ENCODE data around the gene MYH10. TPM values are rescaled to one million over a fixed set of nuclear protein-coding genes. Genes with fewer than 3 reads are reported as not detected.

MYH10 gene
- total RNA-seq, 1 donor from 2014 or later, result 75.7 TPM

GRCh38 chr17:8611619-8612298, 18.8 kb downstream of the MYH10 start:
- ATAC-seq, result peak; percentile 49
- no peak for DNase-seq (ENCODE audit: low spot score)
- intact Hi-C loops (cut with DNase I), result no loop called here

DNA sequence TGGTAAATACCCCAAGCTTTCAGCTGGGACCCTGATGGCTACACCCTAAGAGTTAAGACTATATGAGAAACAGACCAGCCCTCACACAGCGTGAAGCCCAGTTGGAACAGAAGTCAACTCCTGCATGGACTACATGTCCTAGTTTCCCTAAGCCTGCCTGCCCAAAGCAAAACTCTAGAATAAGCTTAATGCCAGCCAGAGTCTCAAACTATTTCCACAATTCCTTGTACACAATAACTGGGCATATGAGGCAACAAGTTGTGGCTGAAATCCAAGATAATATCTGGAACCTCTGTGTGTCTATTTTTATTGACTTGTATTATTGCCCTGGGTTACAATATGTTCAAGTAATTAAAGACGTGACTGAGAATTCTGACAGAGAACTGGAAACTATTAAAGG, 19.4 kb downstream of the MYH10 start:
- intact Hi-C loops (cut with DNase I), result no loop called here
- DNase-seq (ENCODE audit: low spot score), result no peak
- ATAC-seq, result peak; percentile 45

DNA sequence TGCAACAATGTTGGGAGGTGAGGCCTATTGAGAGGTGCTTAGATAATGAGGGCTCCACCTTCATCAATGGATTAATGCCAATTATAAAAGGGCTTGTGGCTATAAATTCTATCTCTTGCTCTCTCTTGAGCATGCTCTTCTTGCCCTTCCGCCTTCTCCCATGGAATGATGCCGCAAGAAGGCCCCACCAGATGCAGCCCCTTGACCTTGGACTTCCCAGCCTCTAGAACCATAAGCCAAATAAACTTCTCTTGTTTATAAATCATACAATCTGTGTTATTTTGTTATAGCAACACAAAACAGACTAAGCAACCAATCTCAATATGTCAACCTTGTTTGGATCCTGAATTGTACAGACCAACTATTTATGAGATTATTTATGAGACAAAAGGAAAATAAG, 20.0 kb downstream of the MYH10 start:
- intact Hi-C loops (cut with DNase I), result no loop called here
- DNase-seq (ENCODE audit: low spot score) (no peak), ATAC-seq (no peak)

GRCh38 chr17:8609910-8610309, 20.6 kb downstream of the MYH10 start:
- intact Hi-C loops (cut with DNase I), result no loop called here
- DNase-seq (ENCODE audit: low spot score) (no peak), ATAC-seq (no peak)

- intact Hi-C loops (cut with DNase I), result no loop called here
- DNase-seq (ENCODE audit: low spot score) (no peak), ATAC-seq (no peak)
Observed at GRCh38 chr17:8608001-8608400, 22.5 kb downstream of the MYH10 start.

GRCh38 chr17:8606401-8606800, 24.1 kb downstream of the MYH10 start:
- intact Hi-C loops (cut with DNase I), result no loop called here
- DNase-seq (ENCODE audit: low spot score) (no peak), ATAC-seq (peak; percentile 39)

DNA sequence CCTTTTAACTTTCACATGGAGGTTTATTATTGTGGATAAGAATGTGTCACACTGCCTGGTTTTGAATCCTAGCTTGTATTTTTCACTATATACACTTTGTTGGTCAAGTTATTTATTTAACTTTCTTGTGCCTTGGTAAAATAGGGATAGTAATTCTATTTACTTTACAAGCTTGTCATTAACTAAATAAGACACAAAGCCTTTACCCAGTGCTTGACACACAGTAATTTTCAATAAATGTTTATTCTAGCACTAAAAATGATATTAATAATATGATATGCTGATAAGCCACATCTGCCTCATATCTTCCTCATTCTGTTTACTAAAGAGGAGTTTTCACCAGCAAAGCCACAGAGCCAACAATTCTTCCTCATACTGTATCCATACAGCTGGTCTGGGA, 27.8 kb downstream of the MYH10 start:
- no peak for ATAC-seq
- intact Hi-C loops (cut with DNase I), result no loop called here
- no peak for DNase-seq (ENCODE audit: low spot score)

DNA sequence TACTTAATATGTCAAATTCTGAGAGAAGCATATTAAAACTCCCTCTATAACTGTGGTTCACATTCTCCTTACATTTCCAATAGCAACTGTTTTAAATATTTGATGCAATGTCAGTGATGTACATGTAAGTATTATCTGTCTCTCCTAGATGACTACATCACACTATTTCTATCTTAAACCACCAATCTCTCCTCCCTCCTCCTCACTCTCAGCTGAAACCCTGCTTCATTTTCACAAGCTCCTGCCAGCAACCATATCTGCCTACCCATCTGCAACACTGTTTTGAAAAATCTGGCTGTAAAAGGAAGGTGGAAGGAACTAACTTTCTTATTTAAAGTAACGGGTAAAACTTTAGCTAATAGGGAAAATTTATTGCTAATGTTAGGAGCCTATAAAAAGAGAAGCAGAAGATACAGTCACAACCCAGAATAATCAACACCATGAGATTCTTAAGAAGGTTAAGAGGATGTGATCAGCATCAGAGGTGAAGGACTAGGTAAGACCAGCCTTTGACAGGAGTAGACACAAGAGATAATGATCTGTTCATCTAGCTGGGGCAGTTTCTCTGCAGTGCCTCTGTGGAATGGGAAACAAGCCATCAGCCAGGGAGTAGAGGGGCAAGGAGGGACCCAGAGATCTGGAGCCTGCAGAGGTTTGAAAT, 31.0 kb downstream of the MYH10 start:
- ATAC-seq (no peak), DNase-seq (ENCODE audit: low spot score) (no peak)
- intact Hi-C loops (cut with DNase I), result no loop called here

DNA sequence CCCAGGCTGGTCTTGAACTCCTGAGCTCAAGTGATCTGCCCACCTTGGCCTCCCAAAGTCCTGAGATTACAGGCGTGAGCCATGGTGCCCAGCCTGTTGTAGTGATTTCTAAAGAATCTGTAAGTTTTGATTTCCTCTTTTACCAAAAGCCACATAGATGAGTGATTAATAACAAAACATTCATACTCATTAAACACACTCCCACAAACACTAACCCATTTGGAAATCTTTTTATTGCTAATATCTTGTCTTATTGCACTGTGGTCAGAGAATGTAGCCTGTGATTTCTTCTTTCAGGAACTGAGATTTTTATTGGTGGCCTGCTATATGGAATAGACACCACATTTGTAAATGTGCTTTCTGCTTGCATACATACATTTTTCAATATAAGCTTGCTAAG, 31.6 kb downstream of the MYH10 start:
- ATAC-seq (no peak), DNase-seq (ENCODE audit: low spot score) (no peak)

DNA sequence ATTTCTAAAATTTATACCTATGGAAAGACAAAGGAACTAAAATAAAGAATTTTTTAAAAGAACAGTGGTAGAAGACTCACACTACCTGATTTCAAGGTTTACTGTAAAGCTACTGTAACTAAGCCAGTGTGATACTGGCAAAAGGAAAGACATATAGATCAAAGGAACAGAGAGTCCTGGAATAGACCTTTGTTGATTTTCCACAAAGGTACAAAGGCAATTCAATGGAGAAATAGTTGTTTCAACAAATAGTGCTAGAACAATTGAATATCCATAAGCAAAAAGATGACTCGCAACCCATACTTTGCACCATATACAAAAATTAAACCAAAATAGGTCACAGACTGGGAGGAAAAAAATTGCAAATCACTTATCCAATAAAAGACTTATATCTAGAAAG, 36.7 kb downstream of the MYH10 start:
- ATAC-seq (no peak), DNase-seq (ENCODE audit: low spot score) (no peak)
- intact Hi-C loops (cut with DNase I), result no loop called here

More for the DNA sequence above, 31.6 kb downstream of the MYH10 start:
- intact Hi-C loops (cut with DNase I), result no loop called here

DNA sequence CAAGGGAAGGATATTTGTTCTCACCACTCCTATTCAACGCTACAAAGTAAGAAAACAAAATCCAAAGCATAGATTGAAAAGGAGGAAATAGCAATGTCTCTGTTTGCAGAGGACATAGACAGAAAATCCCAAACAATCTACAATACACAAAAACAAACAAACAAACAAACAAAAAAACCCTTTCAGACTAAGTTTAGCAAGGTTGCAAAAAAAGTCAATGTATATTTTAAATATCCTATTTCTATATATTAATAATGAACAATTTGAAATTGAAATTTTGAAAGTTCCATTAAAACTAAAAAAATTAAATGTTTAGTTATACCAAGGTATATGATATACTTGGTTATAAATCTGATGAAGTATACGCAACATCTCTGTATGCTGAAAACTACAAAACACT, 37.2 kb downstream of the MYH10 start:
- ATAC-seq (no peak), DNase-seq (ENCODE audit: low spot score) (no peak)
- intact Hi-C loops (cut with DNase I), result no loop called here

DNA sequence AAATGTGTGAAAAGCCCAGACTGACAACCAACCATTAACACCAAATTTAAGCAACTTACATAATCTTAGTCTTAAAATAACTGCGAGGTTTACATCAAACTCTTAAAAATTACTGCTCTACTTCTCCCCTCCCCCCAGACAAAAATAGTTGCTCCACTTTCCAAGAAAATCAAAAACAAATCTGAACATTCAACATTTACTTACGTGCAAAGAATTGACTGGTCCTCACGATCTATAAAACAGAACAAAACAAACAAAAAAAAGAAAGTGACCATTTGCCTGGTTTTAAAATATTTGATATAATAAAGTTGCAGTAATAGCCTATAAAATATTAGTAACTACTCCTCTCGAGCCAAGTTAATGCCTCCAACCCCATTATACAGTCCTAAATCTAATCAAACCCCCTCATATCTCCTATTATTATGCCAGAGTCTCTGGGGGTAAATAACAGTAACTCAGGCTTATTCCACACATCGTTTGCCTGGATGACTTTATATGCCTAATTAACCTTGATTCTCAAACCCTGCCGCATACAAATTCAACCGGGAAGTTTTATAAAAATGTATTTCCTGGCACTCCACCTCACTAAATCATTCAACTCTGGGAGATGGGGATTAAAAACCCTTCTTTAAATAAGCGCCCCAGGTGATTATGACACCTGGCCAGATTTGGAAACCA, 41.5 kb downstream of the MYH10 start:
- ATAC-seq (no peak), DNase-seq (ENCODE audit: low spot score) (no peak)
- intact Hi-C loops (cut with DNase I), result no loop called here

GRCh38 chr17:8586766-8587165, 43.8 kb downstream of the MYH10 start:
- no peak for ATAC-seq
- intact Hi-C loops (cut with DNase I), result no loop called here
- no peak for DNase-seq (ENCODE audit: low spot score)

GRCh38 chr17:8585911-8586310, 44.6 kb downstream of the MYH10 start:
- ATAC-seq, result no peak
- intact Hi-C loops (cut with DNase I), result no loop called here
- DNase-seq (ENCODE audit: low spot score), result no peak

DNA sequence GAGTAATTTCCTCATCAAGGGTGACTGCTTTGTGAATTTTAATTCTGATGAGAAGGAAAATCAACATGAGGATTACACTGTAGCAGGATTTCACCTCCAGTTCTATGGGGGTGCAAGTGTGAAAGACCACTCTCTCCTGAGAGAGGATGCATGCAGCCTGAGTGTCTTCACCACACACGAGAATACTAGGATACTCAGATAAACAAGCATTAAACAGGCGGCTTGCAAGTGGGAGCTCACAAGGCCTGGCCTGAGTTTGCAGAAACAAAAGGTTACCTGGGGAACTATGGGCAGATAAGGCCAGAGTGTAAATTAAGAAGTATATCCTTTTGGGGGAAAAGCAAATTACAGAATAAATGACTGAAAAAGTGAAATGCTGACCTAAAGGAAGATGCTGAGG, 46.6 kb downstream of the MYH10 start:
- ATAC-seq (no peak), DNase-seq (ENCODE audit: low spot score) (no peak)
- intact Hi-C loops (cut with DNase I), result no loop called here

- ATAC-seq, result no peak
- no peak for DNase-seq (ENCODE audit: low spot score)
- intact Hi-C loops (cut with DNase I), result no loop called here
Observed at GRCh38 chr17:8580952-8581658, 49.4 kb downstream of the MYH10 start.

- ATAC-seq, result no peak
- DNase-seq (ENCODE audit: low spot score), result no peak
- intact Hi-C loops (cut with DNase I), result loop anchor here (10.0 kb wide), 1 partner anchor 167 kb away; the partner anchor contains the start of gene CCDC42
Observed at GRCh38 chr17:8577868-8578267, 52.7 kb downstream of the MYH10 start.

- ATAC-seq (no peak), DNase-seq (ENCODE audit: low spot score) (no peak)
- intact Hi-C loops (cut with DNase I), result loop anchor here (10.0 kb wide), 1 partner anchor 168 kb away; the partner anchor contains the start of gene CCDC42
Observed at GRCh38 chr17:8576559-8577294, 53.8 kb downstream of the MYH10 start.

- DNase-seq (ENCODE audit: low spot score) (no peak), ATAC-seq (peak; percentile 61)
- intact Hi-C loops (cut with DNase I), result loop anchor here (10.0 kb wide), 1 partner anchor 170 kb away; the partner anchor contains the start of gene CCDC42
Observed at GRCh38 chr17:8574687-8575086, 55.8 kb downstream of the MYH10 start.
